SK-N-SH (cell line): ENCODE measurements around the gene CDC42EP4.

Experiments
- CTCF ChIP-seq: fragments of 200-600 bp; sonication (generic); IDR thresholded peaks from 2 replicates; pipeline ENCODE4 v1.6.1; 2017; ENCODE audit warnings: antibody characterized with exemption, mild to moderate bottlenecking, moderate library complexity
- RCOR1 ChIP-seq: fragments of 150-350 bp; IDR thresholded peaks from 2 replicates; pipeline ENCODE4 v1.6.1; 2017; ENCODE audit warnings: antibody characterized with exemption, low read length
- SMC3 ChIP-seq: IDR thresholded peaks from 2 replicates; pipeline ENCODE4 v1.6.1; 2012; ENCODE audit warnings: low read depth, low read length, improper control_type of control experiment
- TAF1 ChIP-seq: IDR thresholded peaks from 2 replicates; pipeline ENCODE4 v1.6.1; 2012; ENCODE audit warnings: low read depth, mild to moderate bottlenecking, low read length, moderate library complexity, borderline replicate concordance
- TCF12 ChIP-seq: IDR thresholded peaks from 2 replicates; pipeline ENCODE4 v1.4.0; 2012

GRCh38 chr17:73307130-73307529, 4.7 kb downstream of the CDC42EP4 start:
- TF ChIP-seq CTCF (no peak), TCF12 (peak; percentile 67), SMC3 (no peak), TAF1 (no peak), RCOR1 (peak; percentile 78)
